Liver (tissue), 3 donors: Measurements from ENCODE around the gene LARGE1.
A peak's percentile ranks its signal among the peaks of the same experiment; 100 is the strongest.

Experiments used
- CTCF ChIP-seq: fragments of 150-350 bp; IDR thresholded peaks from 2 replicates; pipeline ENCODE4 v1.5.1; 2017; ENCODE audit warnings: improper control_type of control experiment, low read depth, low read length; ENCODE audit not compliant: missing input control
- EGR1 ChIP-seq, 2 donors: IDR thresholded peaks; 2 replicates each; pipeline ENCODE4 v1.6.1; 2016 to 2018; ENCODE audit warnings: antibody characterized with exemption in 2 of 2, low read depth in 2 of 2
- JUND ChIP-seq, 2 donors: IDR thresholded peaks; 2 replicates each; pipeline ENCODE4 v1.6.1; 2016; ENCODE audit warnings: antibody characterized with exemption in 2 of 2
- MAX ChIP-seq: IDR thresholded peaks from 2 replicates; pipeline ENCODE4 v1.6.1; 2016; ENCODE audit warnings: antibody characterized with exemption
- SP1 ChIP-seq: IDR thresholded peaks from 2 replicates; pipeline ENCODE4 v1.6.1; 2018; ENCODE audit warnings: antibody characterized with exemption, mild to moderate bottlenecking
- ZBTB33 ChIP-seq: IDR thresholded peaks from 2 replicates; pipeline ENCODE4 v1.6.1; 2016; ENCODE audit warnings: antibody characterized with exemption
- donor health status: healthy.
- donor health status: healthy.

- TF ChIP-seq CTCF: no peak
- TF ChIP-seq MAX: no peak
- no peak for TF ChIP-seq JUND (IDR thresholded peaks at IDR 0.05)
- peak; percentile 32 for TF ChIP-seq SP1
- TF ChIP-seq EGR1 (IDR thresholded peaks at IDR 0.05; ENCODE audit: low read depth in 2 of 2): no peak
- TF ChIP-seq ZBTB33: no peak
Measured at GRCh38 chr22:33337524-33337923, 582.8 kb downstream of the LARGE1 start.
